Lung (tissue), 12 donors: ENCODE data around the gene CAPN3. TPM values are rescaled to one million over a fixed set of nuclear protein-coding genes. Genes with fewer than 3 reads are reported as not detected.
A peak's percentile ranks its signal among the peaks of the same experiment; 100 is the strongest.

Experiments used
- ATAC-seq: fragments of 200-7000 bp; cut with Tn5 transposase; one replicate; pipeline ENCODE4 v1.9.1; 2020; ENCODE audit warnings: moderate number of reproducible peaks; ENCODE audit not compliant: insufficient read depth, low FRiP score
- DNase-seq, 3 donors: peaks; one replicate each; pipeline ENCODE4 v3.0.0-alpha.2; 2013 to 2017
- H3K27ac ChIP-seq, 2 donors: one replicate each; pipeline ENCODE4 v1.5.1; 2013; ENCODE audit warnings: mild to moderate bottlenecking in 2 of 2, moderate library complexity in 2 of 2, control low read depth in 1 of 2, inconsistent platforms in 1 of 2, low read depth in 1 of 2, low read length in 1 of 2
- H3K27me3 ChIP-seq, 3 donors: one replicate each; pipeline ENCODE4 v1.5.1; 2013; ENCODE audit warnings: low read length in 2 of 3; ENCODE audit not compliant: control insufficient read depth in 3 of 3, insufficient read depth in 3 of 3
- H3K36me3 ChIP-seq, 4 donors: one replicate each; pipeline ENCODE4 v1.5.1; 2013; ENCODE audit warnings: low read length in 4 of 4, mild to moderate bottlenecking in 1 of 4, moderate library complexity in 1 of 4; ENCODE audit not compliant: control insufficient read depth in 4 of 4, insufficient read depth in 4 of 4
- H3K4me1 ChIP-seq, 5 donors: one replicate each; pipeline ENCODE4 v1.5.1; 2013; ENCODE audit warnings: low read length in 5 of 5, mild to moderate bottlenecking in 2 of 5, moderate library complexity in 1 of 5; ENCODE audit not compliant: control insufficient read depth in 5 of 5, insufficient read depth in 5 of 5
- H3K4me3 ChIP-seq: one replicate; pipeline ENCODE4 v1.5.1; 2013; ENCODE audit warnings: mild to moderate bottlenecking, control low read depth, moderate library complexity
- H3K9ac ChIP-seq, 2 donors: one replicate each; pipeline ENCODE4 v1.5.1; 2013; ENCODE audit warnings: low read length in 2 of 2, control low read depth in 1 of 2; ENCODE audit not compliant: insufficient read depth in 1 of 2
- H3K9me3 ChIP-seq, 4 donors: one replicate each; pipeline ENCODE4 v1.5.1; 2013; ENCODE audit warnings: low read length in 3 of 4, mild to moderate bottlenecking in 1 of 4, moderate library complexity in 1 of 4; ENCODE audit not compliant: control insufficient read depth in 4 of 4, insufficient read depth in 3 of 4
- CTCF ChIP-seq: IDR thresholded peaks from 2 replicates; pipeline ENCODE4 v1.5.1; 2012; ENCODE audit warnings: mild to moderate bottlenecking; ENCODE audit errors: control extremely low read depth, extremely low read depth
- WGBS, 2 donors: extraction: QIAGEN DNeasy Blood & Tissue Kit; methylation state at CpG; one replicate each; pipeline ENCODE4 v1.1.7; 2013; 5-methylcytosine and 5-hydroxymethylcytosine counted together
- polyA plus RNA-seq, 2 donors: library from polyadenylated mRNA; stranded (reverse); fragments of 200-250 nt; gene quantifications; one replicate each; pipeline ENCODE4 v1.2.1, GENCODE V29; 2013
- total RNA-seq, 2 donors: library from RNA; depleted of rRNA in 1 of 2; stranded (reverse); fragments of >200 nt in 1 of 2; gene quantifications; one replicate each; pipeline ENCODE4 v1.2.1, GENCODE V29; 2014 to 2021
- donor health status: control.
- donor health status: control.
- donor health status: Bipolar disorder and iron deficiency.
- donor health status: healthy.
- donor health status: DM: yes; HTN: yes; CAD: no.

CAPN3 gene
- total and polyA plus RNA-seq, 4 donors: 12.1 to 56.6 (median 24.7) TPM

- WGBS, 2 donors: 94 to 95% methylated on average over 2 of the region's 2 CpGs
- ATAC-seq (no peak), DNase-seq (no peak)
- Histone ChIP-seq H3K9me3 (no peaks in the 10 kb centered on the region), H3K4me3 (no peak overlapping the region), H3K9ac (no peak overlapping the region), H3K4me1 (no peaks in the 10 kb centered on the region), H3K27ac (peak overlapping the region in 1 of 2 donors; percentile 22), H3K36me3 (peaks cover 24 to 60% (median 42%) of the 10 kb centered on the region in 4 donors), H3K27me3 (no peaks in the 10 kb centered on the region)
- TF ChIP-seq CTCF: no peak
Observed at GRCh38 chr15:42421376-42421775, 62.1 kb downstream of the CAPN3 start.

GRCh38 chr15:42427429-42428223 is 68.3 kb downstream of the CAPN3 start:
- Histone ChIP-seq H3K9me3 (no peaks in the 10 kb centered on the region), H3K27ac (peak overlapping the region in 1 of 2 donors; percentile 36), H3K36me3 (peaks cover 32 to 65% (median 56%) of the 10 kb centered on the region in 4 donors), H3K4me3 (no peak overlapping the region), H3K9ac (no peak overlapping the region), H3K4me1 (no peaks in the 10 kb centered on the region), H3K27me3 (no peaks in the 10 kb centered on the region)
- no peak for ATAC-seq
- no peak for TF ChIP-seq CTCF
- no peak for DNase-seq
- 89 to 94% methylated on average over 7 of the region's 7 CpGs for whole genome bisulfite sequencing, 2 donors

- ATAC-seq (no peak), DNase-seq (no peak)
- no peaks in the 10 kb centered on the region for H3K27me3 ChIP-seq
- WGBS, 2 donors: 90 to 91% methylated on average over 5 of the region's 5 CpGs
- no peak overlapping the region for H3K9ac ChIP-seq
- peaks cover 27 to 45% (median 40%) of the 10 kb centered on the region in 4 donors for H3K36me3 ChIP-seq
- no peak overlapping the region for H3K4me3 ChIP-seq
- H3K9me3 ChIP-seq: no peaks in the 10 kb centered on the region
- H3K27ac ChIP-seq: peak overlapping the region in 1 of 2 donors; percentile 21
- no peak for TF ChIP-seq CTCF
- peaks cover 0 to 6% (median 0%) of the 10 kb centered on the region in 5 donors for H3K4me1 ChIP-seq
Observed at GRCh38 chr15:42444415-42445063, 85.2 kb downstream of the CAPN3 start.
